Tibial nerve (tissue), 4 donors: Measurements from ENCODE around the gene FILIP1. TPM values are rescaled to one million over a fixed set of nuclear protein-coding genes. Genes with fewer than 3 reads are reported as not detected.

ENCODE experiments used
- DNase-seq, 2 donors: peaks; one replicate each; pipeline ENCODE4 v3.0.0-alpha.2; 2019; ENCODE audit warnings: low spot score in 2 of 2
- H3K27ac ChIP-seq, 4 donors: fragments of 200-600 bp; sonication (generic) in 3 of 4; one replicate each; pipeline ENCODE4 v1.5.1; 2017 to 2019; ENCODE audit warnings: mild to moderate bottlenecking in 1 of 4
- H3K27me3 ChIP-seq, 2 donors: fragments of 200-600 bp; sonication (generic) in 1 of 2; one replicate each; pipeline versions ENCODE4 v1.5.1 to v1.6.0; 2017 to 2019
- H3K36me3 ChIP-seq, 3 donors: fragments of 200-600 bp; sonication (generic); one replicate each; pipeline ENCODE4 v1.5.1; 2018 to 2019
- H3K4me1 ChIP-seq, 4 donors: fragments of 200-600 bp; sonication (generic) in 3 of 4; one replicate each; pipeline ENCODE4 v1.5.1; 2017 to 2019
- H3K4me3 ChIP-seq, 4 donors: fragments of 200-600 bp; sonication (generic) in 3 of 4; one replicate each; pipeline ENCODE4 v1.5.1; 2017 to 2019; ENCODE audit warnings: mild to moderate bottlenecking in 1 of 4, moderate library complexity in 1 of 4
- H3K9me3 ChIP-seq, 4 donors: fragments of 200-600 bp; sonication (generic) in 3 of 4; one replicate each; pipeline ENCODE4 v1.5.1; 2017 to 2019
- CTCF ChIP-seq, 5 experiments: fragments of 200-600 bp in 3 of 5; fragments of 450-650 bp in 2 of 5; sonication (generic) in 3 of 5; IDR thresholded peaks; one replicate each; pipeline ENCODE4 v1.5.1; 2016 to 2019; ENCODE audit warnings: antibody characterized with exemption in 5 of 5, mild to moderate bottlenecking in 3 of 5, moderate library complexity in 2 of 5
- EP300 ChIP-seq, 2 donors: sonication (generic); formaldehyde crosslinking; IDR thresholded peaks; one replicate each; pipeline ENCODE4 v1.6.1; 2017; ENCODE audit warnings: antibody characterized with exemption in 2 of 2, mild to moderate bottlenecking in 1 of 2
- POLR2A ChIP-seq, 2 donors: fragments of 450-650 bp; IDR thresholded peaks; one replicate each; pipeline ENCODE4 v1.6.1; 2017; ENCODE audit warnings: antibody characterized with exemption in 2 of 2, mild to moderate bottlenecking in 2 of 2, moderate library complexity in 2 of 2
- WGBS, 2 donors: methylation state at CpG; one replicate each; pipeline ENCODE4 v1.1.5; 2018; 5-methylcytosine and 5-hydroxymethylcytosine counted together
- total RNA-seq, 4 donors: library from RNA; depleted of rRNA; stranded (reverse); fragments of >200 nt; gene quantifications; one replicate each; pipeline ENCODE4 v1.1.0, GENCODE V29; 2016

FILIP1 gene
- total RNA-seq, 4 donors from 2014 or later: 6.0 to 16.3 (median 13.3) TPM

GRCh38 chr6:75402296-75402695, 91.3 kb downstream of the FILIP1 start:
- no peaks in the 10 kb centered on the region for H3K9me3 ChIP-seq
- WGBS, 2 donors: 60 to 62% methylated on average over 3 of the region's 3 CpGs
- H3K27ac ChIP-seq: no peak overlapping the region
- H3K36me3 ChIP-seq: no peaks in the 10 kb centered on the region
- no peaks in the 10 kb centered on the region for H3K4me1 ChIP-seq
- H3K27me3 ChIP-seq: no peaks in the 10 kb centered on the region
- TF ChIP-seq EP300 (IDR thresholded peaks at IDR 0.05) (no peak), POLR2A (IDR thresholded peaks at IDR 0.05) (no peak), CTCF (IDR thresholded peaks at IDR 0.05) (no peak)
- no peak overlapping the region for H3K4me3 ChIP-seq
- DNase-seq: no peak

GRCh38 chr6:75397656-75398465, 95.7 kb downstream of the FILIP1 start:
- TF ChIP-seq EP300 (IDR thresholded peaks at IDR 0.05) (no peak), CTCF (IDR thresholded peaks at IDR 0.05) (no peak), POLR2A (IDR thresholded peaks at IDR 0.05) (no peak)
- no peak overlapping the region for H3K27ac ChIP-seq
- H3K4me1 ChIP-seq: no peaks in the 10 kb centered on the region
- no peaks in the 10 kb centered on the region for H3K9me3 ChIP-seq
- no peaks in the 10 kb centered on the region for H3K36me3 ChIP-seq
- no peak overlapping the region for H3K4me3 ChIP-seq
- no peak for DNase-seq
- H3K27me3 ChIP-seq: no peaks in the 10 kb centered on the region
- WGBS, 2 donors: 48 to 52% methylated on average over 4 of the region's 4 CpGs

- H3K27ac ChIP-seq: no peak overlapping the region
- H3K27me3 ChIP-seq: no peaks in the 10 kb centered on the region
- no peak overlapping the region for H3K4me3 ChIP-seq
- TF ChIP-seq POLR2A (IDR thresholded peaks at IDR 0.05): no peak
- TF ChIP-seq CTCF (IDR thresholded peaks at IDR 0.05): no peak
- TF ChIP-seq EP300 (IDR thresholded peaks at IDR 0.05): no peak
- no peak for DNase-seq
- no peaks in the 10 kb centered on the region for H3K36me3 ChIP-seq
- H3K9me3 ChIP-seq: no peaks in the 10 kb centered on the region
- no peaks in the 10 kb centered on the region for H3K4me1 ChIP-seq
Measured at GRCh38 chr6:75397171-75397570, 96.4 kb downstream of the FILIP1 start.

- Histone ChIP-seq H3K27me3 (no peaks in the 10 kb centered on the region), H3K36me3 (no peaks in the 10 kb centered on the region), H3K27ac (no peak overlapping the region), H3K4me3 (no peak overlapping the region), H3K9me3 (no peaks in the 10 kb centered on the region), H3K4me1 (no peaks in the 10 kb centered on the region)
- TF ChIP-seq EP300 (IDR thresholded peaks at IDR 0.05): no peak
- TF ChIP-seq CTCF (IDR thresholded peaks at IDR 0.05): no peak
- no peak for TF ChIP-seq POLR2A (IDR thresholded peaks at IDR 0.05)
- no peak for DNase-seq
- 86 to 89% methylated on average over 6 of the region's 6 CpGs for WGBS, 2 donors
Measured at GRCh38 chr6:75396005-75396800, 97.4 kb downstream of the FILIP1 start.

GRCh38 chr6:75393806-75394205, 99.8 kb downstream of the FILIP1 start:
- no peak overlapping the region for H3K4me3 ChIP-seq
- H3K36me3 ChIP-seq: no peaks in the 10 kb centered on the region
- no peak for DNase-seq
- TF ChIP-seq CTCF (IDR thresholded peaks at IDR 0.05) (no peak), POLR2A (IDR thresholded peaks at IDR 0.05) (no peak), EP300 (IDR thresholded peaks at IDR 0.05) (no peak)
- H3K27ac ChIP-seq: no peak overlapping the region
- H3K27me3 ChIP-seq: no peaks in the 10 kb centered on the region
- H3K4me1 ChIP-seq: no peaks in the 10 kb centered on the region
- no peaks in the 10 kb centered on the region for H3K9me3 ChIP-seq
